Measurements from ENCODE around the gene CFL1.
"Not testable (repeated sequence)": the region's sequence is repeated elsewhere in the genome, so short reads cannot be mapped to it uniquely, and the experiment has no call there.

CFL1 gene

GRCh38 chr11:65856689-65857499 is 1.1 kb downstream of the CFL1 start:
- DNase-seq = peak; percentile 48 to 57

GRCh38 chr11:65855927-65856363 is 2.0 kb downstream of the CFL1 start:
- DNase-seq = no peak

GRCh38 chr11:65854852-65855837 is 2.8 kb downstream of the CFL1 start:
- DNase-seq = no peak

GRCh38 chr11:65854161-65854592 is 3.8 kb downstream of the CFL1 start:
- no peak for DNase-seq

- no peak for DNase-seq
These were observed 4.6 kb downstream of the CFL1 start for GRCh38 chr11:65853246-65853979.

GRCh38 chr11:65852508-65853245 is 5.3 kb downstream of the CFL1 start:
- no peak for DNase-seq

- DNase-seq = no peak
These were observed 6.0 kb downstream of the CFL1 start for GRCh38 chr11:65851811-65852507.

- DNase-seq = no peak
These were observed 6.8 kb downstream of the CFL1 start for GRCh38 chr11:65851083-65851579.

GRCh38 chr11:65850217-65851082 is 7.5 kb downstream of the CFL1 start:
- no peak for DNase-seq

GRCh38 chr11:65849771-65850216 is 8.2 kb downstream of the CFL1 start:
- DNase-seq = no peak

- DNase-seq = no peak
These were observed 8.6 kb downstream of the CFL1 start for GRCh38 chr11:65849366-65849765.

- DNase-seq = not testable (repeated sequence)
These were observed 9.3 kb downstream of the CFL1 start for GRCh38 chr11:65848693-65849092.

GRCh38 chr11:65847746-65848145 is 10.2 kb downstream of the CFL1 start:
- no peak for DNase-seq

GRCh38 chr11:65844231-65844872 is 13.6 kb downstream of the CFL1 start:
- DNase-seq = no peak

GRCh38 chr11:65843811-65844210 is 14.2 kb downstream of the CFL1 start:
- no peak for DNase-seq

GRCh38 chr11:65842144-65842543 is 15.8 kb downstream of the CFL1 start:
- DNase-seq = no peak

- DNase-seq = no peak
These were observed 23.8 kb downstream of the CFL1 start for GRCh38 chr11:65834202-65834601.

GRCh38 chr11:65833297-65834030 is 24.5 kb downstream of the CFL1 start, which contains the start of gene SNX32:
Gene SNX32, plus strand, starts transcription at chr11:65833963. Its CDS starts 103 bp downstream, at chr11:65834066.
- peak; percentile 86 to 94 for DNase-seq

- not testable (repeated sequence) for DNase-seq
These were observed 25.7 kb downstream of the CFL1 start for GRCh38 chr11:65832231-65832630.

Data from NCI-H2081 (cell line).